Muscle layer of duodenum (tissue), 2 donors: Measurements from ENCODE around the gene PTPRN2.

Experiments
- H3K27ac ChIP-seq: one replicate; pipeline ENCODE4 v1.7.0; 2013; ENCODE audit warnings: mild to moderate bottlenecking, low read length
- H3K27me3 ChIP-seq: one replicate; pipeline ENCODE4 v1.7.0; 2013; ENCODE audit warnings: low read depth, mild to moderate bottlenecking, control low read depth, low read length
- H3K36me3 ChIP-seq, 2 donors: one replicate each; pipeline ENCODE4 v1.7.0; 2013; ENCODE audit warnings: low read length in 2 of 2, control low read depth in 1 of 2, mild to moderate bottlenecking in 1 of 2; ENCODE audit not compliant: insufficient read depth in 2 of 2, control insufficient read depth in 1 of 2
- H3K4me1 ChIP-seq, 2 donors: one replicate each; pipeline ENCODE4 v1.7.0; 2013; ENCODE audit warnings: low read length in 2 of 2, mild to moderate bottlenecking in 2 of 2, control low read depth in 1 of 2, moderate library complexity in 1 of 2; ENCODE audit not compliant: insufficient read depth in 2 of 2, control insufficient read depth in 1 of 2
- H3K4me3 ChIP-seq, 2 donors: one replicate each; pipeline ENCODE4 v1.7.0; 2013; ENCODE audit warnings: low read length in 2 of 2, low read depth in 1 of 2, mild to moderate bottlenecking in 1 of 2
- H3K9me3 ChIP-seq, 2 donors: one replicate each; pipeline ENCODE4 v1.7.0; 2013; ENCODE audit warnings: low read length in 2 of 2, control low read depth in 1 of 2, mild to moderate bottlenecking in 1 of 2; ENCODE audit not compliant: control insufficient read depth in 1 of 2
- donor health status: healthy.

Gene PTPRN2

DNA sequence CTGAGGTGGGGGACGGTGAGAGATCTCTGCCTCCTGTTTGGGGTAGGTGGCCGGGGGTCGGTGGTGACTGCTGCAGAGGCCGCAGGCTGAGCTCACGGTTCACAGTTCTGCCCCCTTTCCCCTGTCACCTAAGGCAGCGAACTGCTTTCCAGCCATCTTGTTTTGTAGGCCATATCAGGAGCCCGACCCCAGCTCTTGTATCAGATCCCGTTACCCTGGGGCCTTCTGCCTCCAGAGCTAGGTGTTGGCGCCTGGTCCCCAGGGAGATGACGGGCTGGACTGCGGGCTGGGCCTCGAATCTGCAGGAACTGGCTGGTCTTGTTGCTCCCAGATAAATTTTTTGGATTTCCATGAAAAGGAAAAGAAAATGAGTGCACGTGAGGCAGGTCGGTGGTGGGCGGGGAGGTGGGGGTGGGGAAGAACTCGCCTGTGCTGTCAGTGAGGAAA is 1067.8 kb downstream of the PTPRN2 start:
- Histone ChIP-seq H3K27ac (no peak overlapping the region), H3K9me3 (no peaks in the 10 kb centered on the region), H3K4me3 (no peak overlapping the region), H3K27me3 (no peaks in the 10 kb centered on the region), H3K4me1 (no peaks in the 10 kb centered on the region), H3K36me3 (no peaks in the 10 kb centered on the region)

DNA sequence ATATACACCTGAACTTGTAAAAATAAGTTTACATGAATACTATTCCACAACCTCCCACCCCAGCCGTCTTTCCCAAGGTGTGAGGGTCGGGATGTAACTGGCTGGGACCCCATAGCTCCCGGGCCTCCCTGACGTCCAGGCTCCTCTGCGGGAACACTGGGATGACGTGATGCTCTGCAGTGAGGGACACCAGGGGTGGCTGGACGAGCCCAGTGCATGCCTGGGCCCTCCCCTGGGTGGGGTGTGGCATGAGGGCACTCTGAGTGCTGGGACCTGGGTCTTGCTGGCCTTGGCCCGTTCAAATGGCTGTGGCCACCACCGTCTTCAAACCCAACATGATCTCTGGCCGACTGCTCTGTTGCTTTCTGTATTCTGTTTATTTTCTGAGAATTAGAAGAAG is 1068.4 kb downstream of the PTPRN2 start:
- Histone ChIP-seq H3K27me3 (no peaks in the 10 kb centered on the region), H3K4me3 (no peak overlapping the region), H3K36me3 (no peaks in the 10 kb centered on the region), H3K4me1 (no peaks in the 10 kb centered on the region), H3K27ac (no peak overlapping the region), H3K9me3 (no peaks in the 10 kb centered on the region)

DNA sequence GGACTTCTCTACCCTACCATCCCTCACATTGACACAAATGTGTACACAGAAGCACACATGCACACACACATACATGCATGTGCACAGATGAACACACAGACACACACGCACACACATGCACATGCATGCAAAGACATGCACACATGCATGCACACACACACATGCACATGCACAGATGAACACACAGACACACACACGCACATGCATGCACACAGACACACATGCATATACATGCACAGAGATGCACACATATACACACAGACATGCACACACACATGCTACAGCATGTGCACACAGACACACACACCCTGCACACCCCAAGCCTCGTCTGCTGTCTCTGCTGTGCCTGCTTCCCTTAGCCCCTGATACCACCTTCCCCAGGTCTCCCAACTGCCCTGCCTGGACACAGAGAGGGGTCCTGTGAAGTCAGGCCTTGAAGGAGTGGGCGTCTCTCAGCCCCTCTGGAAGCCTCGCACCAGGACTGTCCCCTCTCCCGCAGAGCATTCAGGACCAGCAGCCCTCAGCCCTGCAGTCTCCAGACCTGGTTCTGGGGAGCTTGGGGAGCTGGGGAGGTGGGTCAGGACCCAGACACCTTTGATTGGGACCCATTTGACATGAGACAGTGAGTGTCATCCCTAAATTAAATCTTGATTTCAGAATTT is 1069.0 kb downstream of the PTPRN2 start:
- Histone ChIP-seq H3K36me3 (no peaks in the 10 kb centered on the region), H3K27ac (no peak overlapping the region), H3K4me3 (no peak overlapping the region), H3K4me1 (no peaks in the 10 kb centered on the region), H3K9me3 (no peaks in the 10 kb centered on the region), H3K27me3 (no peaks in the 10 kb centered on the region)

DNA sequence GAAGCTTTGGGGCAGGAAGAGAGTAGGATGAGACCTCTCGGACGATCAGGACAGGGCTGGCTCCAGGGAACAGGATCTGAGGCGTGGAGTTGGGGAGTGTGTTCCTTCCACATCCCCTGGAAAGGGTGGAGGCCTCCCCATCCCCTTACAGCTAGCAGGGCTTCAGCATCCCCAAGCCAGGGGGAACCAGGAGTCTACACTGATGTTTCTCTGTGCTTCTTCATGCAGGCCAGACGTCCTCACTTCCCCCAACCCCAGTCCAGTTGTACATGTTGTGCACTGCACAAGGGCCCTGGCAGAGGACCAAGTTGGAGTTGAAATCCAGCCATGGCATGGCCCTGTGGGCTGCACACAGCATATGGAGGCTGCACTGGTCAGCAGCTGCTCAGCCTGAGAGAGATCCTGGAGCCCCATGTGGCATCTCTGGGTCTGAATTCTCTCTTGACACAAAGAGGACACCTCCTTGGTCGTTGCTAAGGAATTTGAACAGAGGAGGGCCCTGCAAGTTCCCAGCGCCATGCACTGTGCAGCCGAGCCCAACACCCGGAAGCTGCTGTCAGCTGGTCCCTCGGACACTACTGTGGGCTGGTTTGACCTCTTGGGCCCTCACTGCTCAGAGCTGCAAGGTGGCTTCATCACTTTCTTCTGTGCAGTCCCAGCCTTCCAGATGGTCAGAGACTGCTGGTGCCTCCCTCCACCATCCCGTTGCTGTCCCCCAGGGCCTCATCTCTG is 1069.7 kb downstream of the PTPRN2 start:
- Histone ChIP-seq H3K27ac (no peak overlapping the region), H3K4me3 (no peak overlapping the region), H3K9me3 (no peaks in the 10 kb centered on the region)

DNA sequence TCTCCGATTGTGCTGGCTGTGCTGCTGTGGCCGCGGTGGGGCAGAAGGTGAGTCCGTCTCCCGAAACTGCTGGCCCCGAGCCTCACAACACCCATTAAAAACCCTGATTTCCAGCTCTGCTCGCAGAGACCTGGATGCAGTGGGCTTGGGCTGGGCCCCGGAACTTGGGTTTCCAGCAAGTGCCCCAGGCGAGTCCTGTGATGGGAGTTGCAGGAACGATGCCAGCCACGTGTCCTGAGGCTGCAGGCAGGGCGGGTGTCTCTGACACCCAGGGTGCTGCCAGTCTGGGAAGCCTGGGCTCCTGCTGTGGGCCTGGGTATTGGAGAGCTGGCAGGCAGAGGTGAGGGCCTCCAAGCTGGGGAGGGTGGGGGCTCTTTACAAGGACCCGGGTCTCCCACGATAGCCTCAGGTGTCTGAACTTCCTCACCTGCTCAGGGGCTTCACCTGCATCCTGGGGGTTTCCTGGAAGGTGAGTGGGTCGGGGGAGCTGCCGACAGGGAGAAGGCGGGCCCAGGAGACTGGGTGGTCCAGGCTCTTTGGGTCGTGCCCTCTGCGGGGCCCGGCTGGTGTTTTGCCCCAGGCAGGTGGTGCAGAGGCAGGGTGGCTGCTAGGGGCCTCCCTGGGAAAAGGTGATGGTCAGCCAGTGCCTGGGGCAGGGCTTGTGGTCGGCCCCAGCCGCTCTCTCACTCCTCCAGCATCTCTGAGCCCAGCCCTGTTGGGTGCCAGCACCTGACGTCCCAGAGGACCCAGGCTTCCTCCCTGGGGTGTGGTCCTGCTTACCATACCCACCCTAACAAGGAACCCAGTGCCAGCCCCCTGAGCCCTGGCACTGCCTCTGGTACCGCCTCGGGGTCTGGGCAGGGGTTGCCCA is 1070.5 kb downstream of the PTPRN2 start:
- Histone ChIP-seq H3K36me3 (no peaks in the 10 kb centered on the region), H3K27me3 (no peaks in the 10 kb centered on the region), H3K9me3 (no peaks in the 10 kb centered on the region), H3K4me3 (no peak overlapping the region), H3K27ac (no peak overlapping the region), H3K4me1 (no peaks in the 10 kb centered on the region)

More for the DNA sequence above, 1069.7 kb downstream of the PTPRN2 start:
- H3K27me3 ChIP-seq, result no peaks in the 10 kb centered on the region
- no peaks in the 10 kb centered on the region for H3K36me3 ChIP-seq
- H3K4me1 ChIP-seq, result no peaks in the 10 kb centered on the region

DNA sequence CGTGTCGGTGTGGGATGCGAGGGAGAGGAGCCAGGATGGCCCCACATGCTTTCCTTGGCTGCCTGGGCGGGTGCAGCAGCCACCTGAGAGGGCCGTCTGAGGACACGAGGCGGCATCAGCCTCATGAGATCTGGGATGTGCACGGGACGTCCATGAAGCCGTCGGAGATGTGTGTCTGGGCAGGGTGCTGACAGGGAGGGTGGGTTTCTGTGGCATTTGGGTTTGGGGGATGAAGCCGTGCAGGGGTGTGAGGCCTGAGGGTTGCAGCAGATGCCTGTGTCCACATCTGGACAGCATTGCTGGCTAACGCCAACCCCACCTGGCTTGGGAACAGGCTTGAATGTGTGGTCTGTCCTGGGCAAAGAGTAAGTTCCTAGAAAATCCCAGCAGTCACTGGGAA is 1071.3 kb downstream of the PTPRN2 start:
- no peaks in the 10 kb centered on the region for H3K4me1 ChIP-seq

DNA sequence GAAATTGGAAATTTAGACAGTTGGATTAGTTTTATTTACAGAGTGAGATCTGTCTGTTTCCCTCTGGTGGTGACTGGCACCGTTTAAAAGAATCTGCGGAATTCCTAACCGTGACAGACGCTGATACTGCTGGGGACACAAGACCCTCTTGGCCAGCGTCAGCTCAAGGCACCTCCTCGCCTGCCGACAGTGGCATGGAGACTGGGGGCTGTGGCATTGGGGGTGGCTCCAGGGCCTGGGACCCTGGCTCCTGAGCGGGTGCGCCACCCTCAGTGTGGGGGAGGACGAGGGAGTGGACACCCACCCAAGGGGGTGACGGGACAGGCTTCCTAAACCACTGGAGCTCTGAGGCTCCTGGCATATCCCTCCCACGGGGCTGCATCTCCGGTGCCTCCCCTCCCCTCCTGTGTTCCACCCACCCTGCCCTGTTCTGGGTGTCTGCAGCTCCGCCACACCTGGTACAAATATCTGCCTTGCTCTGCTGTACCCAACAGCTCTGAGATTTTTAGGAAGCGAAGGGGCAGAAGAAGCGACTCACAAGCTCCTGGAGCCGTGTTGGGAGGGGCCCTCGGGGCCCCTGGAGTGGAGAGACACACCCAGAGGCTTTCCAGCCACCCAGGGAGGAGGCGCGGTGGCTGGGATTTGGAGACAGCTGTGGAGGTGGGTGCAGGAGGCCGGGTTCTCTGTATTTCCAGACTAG is 1072.1 kb downstream of the PTPRN2 start:
- H3K4me3 ChIP-seq, result no peak overlapping the region
- H3K4me1 ChIP-seq, result no peaks in the 10 kb centered on the region
- H3K36me3 ChIP-seq, result no peaks in the 10 kb centered on the region
- no peak overlapping the region for H3K27ac ChIP-seq
- H3K9me3 ChIP-seq, result no peaks in the 10 kb centered on the region
- no peaks in the 10 kb centered on the region for H3K27me3 ChIP-seq

More for the DNA sequence above, 1071.3 kb downstream of the PTPRN2 start:
- no peaks in the 10 kb centered on the region for H3K9me3 ChIP-seq
- no peak overlapping the region for H3K27ac ChIP-seq
- H3K27me3 ChIP-seq, result no peaks in the 10 kb centered on the region
- H3K36me3 ChIP-seq, result no peaks in the 10 kb centered on the region
- H3K4me3 ChIP-seq, result no peak overlapping the region

DNA sequence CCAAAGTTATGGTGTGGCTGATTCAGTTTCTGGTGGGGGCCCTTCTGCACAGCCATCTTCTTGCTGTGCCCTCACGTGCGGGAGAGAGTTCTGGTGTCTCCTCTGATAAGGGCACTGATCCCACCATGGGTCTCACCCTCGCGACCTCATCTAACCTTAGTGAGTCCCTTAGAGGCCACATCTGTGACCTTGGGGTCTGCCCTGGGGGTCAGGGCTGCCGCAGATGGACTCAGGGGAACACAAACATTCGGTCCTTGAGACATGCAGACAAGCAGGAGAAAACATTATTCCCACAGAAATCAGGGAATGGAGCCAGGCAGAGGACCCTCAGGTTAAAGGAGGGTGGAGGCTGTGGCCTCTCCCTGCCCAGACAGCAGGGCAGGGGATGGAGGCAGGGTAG is 1072.9 kb downstream of the PTPRN2 start:
- no peaks in the 10 kb centered on the region for H3K9me3 ChIP-seq
- H3K36me3 ChIP-seq, result no peaks in the 10 kb centered on the region
- no peak overlapping the region for H3K27ac ChIP-seq
- no peaks in the 10 kb centered on the region for H3K4me1 ChIP-seq
- no peak overlapping the region for H3K4me3 ChIP-seq
- no peaks in the 10 kb centered on the region for H3K27me3 ChIP-seq

DNA sequence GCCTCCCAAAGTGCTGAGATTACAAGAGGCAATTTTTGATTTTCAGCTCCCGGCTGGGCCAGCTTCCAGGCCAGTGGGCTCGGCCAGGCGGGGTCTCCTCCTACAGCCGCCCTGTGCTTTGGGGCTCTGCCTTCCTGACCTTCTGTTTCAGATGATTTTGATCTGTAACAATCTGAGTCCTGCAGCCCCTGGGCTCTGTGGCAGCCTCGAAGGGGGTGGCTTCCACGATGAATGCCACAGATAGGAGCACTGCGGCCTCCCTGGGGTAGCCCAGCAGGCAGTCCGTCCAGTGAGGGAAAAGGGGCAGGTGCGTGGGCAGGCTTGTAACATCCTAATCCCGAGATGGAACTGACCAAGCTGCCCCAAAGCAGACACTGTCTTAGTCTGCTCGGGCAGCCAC is 1073.3 kb downstream of the PTPRN2 start:
- H3K27me3 ChIP-seq, result no peaks in the 10 kb centered on the region
- no peak overlapping the region for H3K27ac ChIP-seq
- H3K36me3 ChIP-seq, result no peaks in the 10 kb centered on the region
- no peaks in the 10 kb centered on the region for H3K9me3 ChIP-seq
- no peaks in the 10 kb centered on the region for H3K4me1 ChIP-seq
- no peak overlapping the region for H3K4me3 ChIP-seq

DNA sequence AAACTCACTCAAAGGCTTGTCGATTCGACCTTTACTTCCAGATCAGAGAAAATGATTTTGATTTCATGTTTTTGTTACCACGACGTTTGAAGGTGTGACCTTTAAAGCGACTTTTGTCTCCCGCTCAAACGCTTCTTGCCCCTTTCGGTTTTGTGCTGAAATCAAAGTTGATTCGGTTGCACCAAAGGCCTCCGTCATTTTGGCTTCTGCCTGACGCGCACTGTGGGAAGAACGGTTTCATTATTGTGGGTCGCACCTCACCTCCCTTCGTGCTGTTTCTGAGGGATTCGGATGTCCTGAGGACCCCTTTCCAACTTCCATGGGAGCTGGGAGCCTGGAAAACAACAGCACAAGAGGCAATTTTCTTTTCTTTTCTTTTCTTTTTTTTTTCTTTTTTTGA is 1073.9 kb downstream of the PTPRN2 start:
- H3K27ac ChIP-seq, result no peak overlapping the region
- no peaks in the 10 kb centered on the region for H3K27me3 ChIP-seq
- H3K4me3 ChIP-seq, result no peak overlapping the region
- H3K36me3 ChIP-seq, result no peaks in the 10 kb centered on the region
- H3K9me3 ChIP-seq, result no peaks in the 10 kb centered on the region
- H3K4me1 ChIP-seq, result no peaks in the 10 kb centered on the region

DNA sequence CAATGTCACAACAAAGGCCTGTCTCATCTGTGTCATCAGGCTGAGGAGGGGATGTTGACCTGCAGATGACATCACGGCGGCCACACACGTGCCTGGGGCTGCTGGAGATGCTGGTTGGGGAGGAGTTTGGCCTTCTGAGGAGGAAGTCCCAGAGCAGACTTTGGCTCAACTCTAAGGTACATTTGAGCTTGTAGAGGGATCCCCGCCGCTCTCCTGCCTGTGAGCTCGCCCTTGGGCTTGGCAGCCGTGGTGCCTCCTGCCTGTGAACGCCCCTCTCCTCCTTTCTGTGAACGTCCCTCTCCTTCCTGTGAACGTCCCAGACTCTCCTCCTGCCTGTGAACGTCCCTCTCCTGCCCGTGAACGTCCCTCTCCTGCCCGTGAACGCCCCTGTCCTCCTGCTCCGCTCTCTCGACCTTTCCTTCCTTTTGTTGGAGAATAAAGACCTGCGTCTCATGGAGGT is 1074.4 kb downstream of the PTPRN2 start:
- peaks cover 2% of the 10 kb centered on the region for H3K27me3 ChIP-seq
- H3K36me3 ChIP-seq, result no peaks in the 10 kb centered on the region
- H3K27ac ChIP-seq, result no peak overlapping the region
- H3K9me3 ChIP-seq, result no peaks in the 10 kb centered on the region
- H3K4me3 ChIP-seq, result no peak overlapping the region
- no peaks in the 10 kb centered on the region for H3K4me1 ChIP-seq
